Keratinocyte (primary cell): ENCODE results near the gene MZT2B. TPM values are rescaled to one million over a fixed set of nuclear protein-coding genes. Genes with fewer than 3 reads are reported as not detected.
"Not testable (repeated sequence)": the region's sequence is repeated elsewhere in the genome, so short reads cannot be mapped to it uniquely, and the experiment has no call there.

Experiments
- DNase-seq: peaks from one replicate; pipeline ENCODE4 v3.0.0-alpha.2; 2011; ENCODE audit warnings: low read depth, missing footprints, low spot score
- FAIRE-seq: peaks from 2 replicates; lab custom pipeline; 2011; peaks lifted over from hg19 to GRCh38; lab: Jason Lieb, UNC
- H2AFZ ChIP-seq: 2 replicates; pipeline ENCODE4 v1.6.0; 2012; ENCODE audit warnings: low read length, control low read depth, inconsistent platforms; ENCODE audit not compliant: control insufficient read depth
- H3K27ac ChIP-seq: 2 replicates; pipeline ENCODE4 v1.5.1; 2011; ENCODE audit warnings: low read length; ENCODE audit not compliant: control insufficient read depth, insufficient read depth
- H3K27me3 ChIP-seq: 3 replicates; pipeline ENCODE4 v1.6.0; 2011; ENCODE audit warnings: low read length; ENCODE audit not compliant: control insufficient read depth, insufficient read depth; ENCODE audit errors: extremely low read depth
- H3K36me3 ChIP-seq, 2 experiments: 2 replicates in 1 of 2; 3 replicates in 1 of 2; pipeline ENCODE4 v1.5.1; 2011; ENCODE audit warnings: low read length in 2 of 2, mild to moderate bottlenecking in 1 of 2; ENCODE audit not compliant: control insufficient read depth in 2 of 2, insufficient read depth in 2 of 2; ENCODE audit errors: extremely low read depth in 1 of 2
- H3K4me1 ChIP-seq: 3 replicates; pipeline ENCODE4 v1.5.1; 2011; ENCODE audit warnings: low read length; ENCODE audit not compliant: control insufficient read depth, insufficient read depth; ENCODE audit errors: extremely low read depth
- H3K4me2 ChIP-seq: 3 replicates; pipeline ENCODE4 v1.6.0; 2011; ENCODE audit warnings: low read depth, low read length; ENCODE audit not compliant: control insufficient read depth, insufficient read depth; ENCODE audit errors: extremely low read depth
- H3K4me3 ChIP-seq, 3 experiments: fragments of 200-600 bp in 1 of 3; sonication (generic) in 1 of 3; 2 replicates in 2 of 3; 3 replicates in 1 of 3; pipeline ENCODE4 v1.5.1; 2011 to 2016; ENCODE audit warnings: low read length in 3 of 3, mild to moderate bottlenecking in 3 of 3, control low read depth in 2 of 3, inconsistent platforms in 1 of 3, low read depth in 1 of 3, mixed read lengths in 1 of 3, mixed run types in 1 of 3, moderate library complexity in 1 of 3; ENCODE audit not compliant: control insufficient read depth in 2 of 3, insufficient read depth in 2 of 3; ENCODE audit errors: extremely low read depth in 1 of 3
- H3K79me2 ChIP-seq: 2 replicates; pipeline ENCODE4 v1.6.0; 2012; ENCODE audit warnings: low read length; ENCODE audit not compliant: control insufficient read depth, insufficient read depth
- H3K9ac ChIP-seq: 3 replicates; pipeline ENCODE4 v1.6.0; 2011; ENCODE audit warnings: low read length; ENCODE audit not compliant: control insufficient read depth, insufficient read depth; ENCODE audit errors: extremely low read depth
- H3K9me1 ChIP-seq: 3 replicates; pipeline ENCODE4 v1.6.0; 2011; ENCODE audit warnings: low read length; ENCODE audit not compliant: control insufficient read depth, insufficient read depth; ENCODE audit errors: extremely low read depth
- H3K9me3 ChIP-seq: 2 replicates; pipeline ENCODE4 v1.5.1; 2012; ENCODE audit warnings: low read depth, low read length; ENCODE audit not compliant: control insufficient read depth
- H4K20me1 ChIP-seq: 3 replicates; pipeline ENCODE4 v1.6.0; 2011; ENCODE audit warnings: low read length; ENCODE audit not compliant: control insufficient read depth, insufficient read depth; ENCODE audit errors: extremely low read depth
- CTCF ChIP-seq, 3 experiments: IDR thresholded peaks in 1 of 3; conservative IDR thresholded peaks in 1 of 3; optimal IDR thresholded peaks in 1 of 3; 2 replicates in 2 of 3; 3 replicates in 1 of 3; pipeline versions ENCODE3 to v1.5.1; 2011; ENCODE audit warnings: low read length in 3 of 3, mild to moderate bottlenecking in 3 of 3, moderate library complexity in 2 of 3, control low read depth in 1 of 3, inconsistent platforms in 1 of 3; ENCODE audit not compliant: insufficient read depth in 2 of 3; ENCODE audit errors: extremely low read depth in 1 of 3
- EZH2 ChIP-seq: IDR thresholded peaks from one replicate; pipeline ENCODE4 v1.6.1; 2012; ENCODE audit warnings: inconsistent platforms, mild to moderate bottlenecking, low read length, moderate library complexity
- dilution Hi-C: fragments of 300-500 bp; cut with MboI; formaldehyde crosslinking; loops from one replicate; pipeline ENCODE4 v1.7.0; 2020; ENCODE audit warnings: low sequenced_read_pairs; ENCODE audit not compliant: extremely low pct_ligation_motif_present
- polyA plus RNA-seq, 5 experiments: library from polyadenylated mRNA; depleted of rRNA in 3 of 5; stranded (reverse) in 3 of 5; stranded (forward) in 1 of 5; unstranded in 1 of 5; fragments of >200 nt; gene quantifications; 1 replicate in 1 of 5; 2 replicates in 3 of 5; 3 replicates in 1 of 5; pipeline versions ENCODE4 v1.2.1 to v1.2.3, GENCODE V29; 2011 to 2012; ENCODE audit warnings: missing spikeins in 2 of 5, low read depth in 1 of 5, low replicate concordance in 1 of 5

The MZT2B gene
- polyA plus RNA-seq, 1 donor (not counting 4 experiments of a cell fraction or from before 2014, with no cell fraction given): 133 TPM

GRCh38 chr2:130231656-130232055, 49.6 kb downstream of the MZT2B start:
- Histone ChIP-seq H3K9ac (no peak overlapping the region), H3K27me3 (no peaks in the 10 kb centered on the region), H3K9me1 (no peaks in the 10 kb centered on the region), H3K4me2 (no peak overlapping the region), H3K27ac (no peak overlapping the region), H3K9me3 (no peaks in the 10 kb centered on the region), H3K79me2 (no peaks in the 10 kb centered on the region), H4K20me1 (no peaks in the 10 kb centered on the region), H3K36me3 (no peaks in the 10 kb centered on the region), H3K4me3 (no peak overlapping the region), H3K4me1 (no peaks in the 10 kb centered on the region), H2AFZ (no peak overlapping the region)
- dilution Hi-C loops: no loop called here
- FAIRE-seq (no peak), DNase-seq (no peak)
- TF ChIP-seq EZH2: no peak
- TF ChIP-seq CTCF (optimal IDR thresholded peaks at IDR 0.05 in 1 of 3, IDR thresholded peaks at IDR 0.05 in 1 of 3, conservative IDR thresholded peaks at IDR 0.05 in 1 of 3; ENCODE audit: extremely low read depth in 1 of 3, insufficient read depth in 2 of 3, low read length in 3 of 3): no peak

GRCh38 chr2:130233066-130233465, 51.0 kb downstream of the MZT2B start:
- DNase-seq, H3K4me2 ChIP-seq, H3K9me3 ChIP-seq, H3K4me3 ChIP-seq, H3K36me3 ChIP-seq, H3K27ac ChIP-seq, H3K9ac ChIP-seq, FAIRE-seq, H3K79me2 ChIP-seq, H3K4me1 ChIP-seq, H4K20me1 ChIP-seq, H2AFZ ChIP-seq, H3K27me3 ChIP-seq, H3K9me1 ChIP-seq, dilution Hi-C loops: not testable (repeated sequence)

- H3K27me3 ChIP-seq, H3K4me1 ChIP-seq, H4K20me1 ChIP-seq, H3K36me3 ChIP-seq, H3K4me3 ChIP-seq, H3K9ac ChIP-seq, H3K79me2 ChIP-seq, DNase-seq, H3K9me1 ChIP-seq, H3K4me2 ChIP-seq, dilution Hi-C loops, H2AFZ ChIP-seq, FAIRE-seq, H3K27ac ChIP-seq, H3K9me3 ChIP-seq: not testable (repeated sequence)
These were observed 57.5 kb downstream of the MZT2B start for GRCh38 chr2:130239581-130239980.

Other genes with a start within 250 kb of the MZT2B start
- gene RAB6C, start 202.6 kb upstream of the MZT2B start, polyA plus RNA-seq: 0.02 TPM in 1 of 3 replicates, not detected in the others
- not detected in 3 replicates for gene POTEF, start 53.0 kb upstream of the MZT2B start, polyA plus RNA-seq
- gene CCDC74B, start 37.1 kb upstream of the MZT2B start, polyA plus RNA-seq: 0.46 to 0.60 TPM (median 0.52 TPM) in 3 replicates
- 19.0 to 44.9 TPM (median 23.8 TPM) in 3 replicates for gene SMPD4, start 660 bp upstream of the MZT2B start, polyA plus RNA-seq
- gene TUBA3E, start 16.2 kb downstream of the MZT2B start, polyA plus RNA-seq: not detected in 3 replicates
- gene IMP4, start 160.6 kb downstream of the MZT2B start, polyA plus RNA-seq: 75.8 to 127 TPM (median 111 TPM) in 3 replicates
- 8.7 to 13.5 TPM (median 9.6 TPM) in 3 replicates for gene PTPN18, start 173.8 kb downstream of the MZT2B start, polyA plus RNA-seq